GM19023 (cell line): ENCODE measurements around the gene CHI3L2.

Experiments
- ATAC-seq: cut with Tn5 transposase; IDR thresholded peaks from one replicate; pipeline ENCODE4 v1.9.1; 2021; ENCODE audit warnings: mild to moderate bottlenecking, moderate library complexity; ENCODE audit not compliant: unreplicated experiment

CHI3L2 gene

DNA sequence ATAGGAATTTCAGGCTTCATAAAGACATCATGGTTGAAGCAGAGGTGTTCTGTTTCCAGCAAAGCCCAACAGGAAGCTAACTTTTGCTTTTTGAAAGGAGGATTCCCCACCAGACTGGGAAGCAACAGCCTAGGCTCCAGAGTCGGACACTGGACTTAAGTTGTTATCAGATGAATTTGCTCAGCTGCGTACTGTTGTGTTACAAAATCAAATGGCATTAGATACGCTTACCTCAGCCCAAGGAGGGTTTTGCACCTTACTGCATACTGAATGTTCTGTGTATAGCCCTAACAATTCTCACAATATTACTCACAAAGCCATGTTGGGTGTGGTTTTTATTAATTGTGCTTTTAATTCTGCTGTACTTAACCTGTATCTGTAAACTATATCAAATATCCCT, 62.6 kb downstream of the CHI3L2 start:
- ATAC-seq: no peak

DNA sequence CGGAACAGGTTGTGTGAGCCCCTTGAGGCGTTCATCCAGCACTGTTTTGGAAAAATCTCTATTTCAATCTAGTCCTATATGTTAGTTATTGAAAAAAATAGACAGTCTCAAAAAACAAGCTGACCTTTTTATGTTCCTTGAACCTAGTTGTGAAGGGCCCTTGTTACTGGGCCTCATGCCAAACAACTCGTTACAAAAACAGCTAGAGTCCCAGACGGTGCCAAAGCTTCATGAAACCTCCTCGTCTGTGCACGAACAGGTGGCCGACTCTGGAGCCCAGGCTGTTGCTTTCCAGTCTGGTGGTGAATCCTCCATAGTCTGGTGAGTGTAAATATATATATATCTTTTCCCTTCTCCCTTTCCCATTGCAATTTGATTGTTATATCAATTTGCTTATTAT, 63.1 kb downstream of the CHI3L2 start, which contains the start of gene CHIA:
Gene CHIA, plus strand, starts transcription at position 222 of the 400 bp plus-strand sequence. CDS start 19,617 bp downstream, outside the sequence.
- no peak for ATAC-seq
